Measurements from ENCODE around the gene PARN.

PARN gene

DNA sequence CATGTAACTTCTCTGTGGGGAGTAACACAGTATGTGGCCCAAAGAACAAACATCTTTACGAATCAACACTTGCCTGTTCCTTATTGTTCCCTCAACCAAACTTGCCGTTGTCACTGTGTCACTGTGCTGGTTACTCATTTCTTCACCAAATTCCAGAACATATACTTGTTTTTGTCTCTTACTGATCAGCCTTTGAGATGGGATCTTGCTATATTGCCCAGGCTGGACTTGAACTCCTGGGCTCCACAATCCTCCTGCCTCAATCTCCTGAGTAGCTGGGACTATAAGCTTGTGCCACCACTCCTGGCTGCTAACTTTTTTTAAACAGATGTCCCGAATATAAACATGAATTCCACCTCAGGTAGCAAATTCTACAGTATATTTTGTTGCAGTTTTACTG is 115.1 kb downstream of the PARN start:
- POLR2A ChIA-PET = no interaction called here
- no peak for DNase-seq (ENCODE audit: extremely low spot score)
- no peak for TF ChIP-seq CTCF (IDR thresholded peaks at IDR 0.05; ENCODE audit: control extremely low read depth, extremely low read depth, low read depth, missing control alignments)
- CTCF ChIA-PET = interaction anchor here (1.0 to 2.2 kb wide), 3 partner anchors 14 to 214 kb away, joined by 3 to 5 read pairs (median 4); no protein-coding TSS in a partner anchor

DNA sequence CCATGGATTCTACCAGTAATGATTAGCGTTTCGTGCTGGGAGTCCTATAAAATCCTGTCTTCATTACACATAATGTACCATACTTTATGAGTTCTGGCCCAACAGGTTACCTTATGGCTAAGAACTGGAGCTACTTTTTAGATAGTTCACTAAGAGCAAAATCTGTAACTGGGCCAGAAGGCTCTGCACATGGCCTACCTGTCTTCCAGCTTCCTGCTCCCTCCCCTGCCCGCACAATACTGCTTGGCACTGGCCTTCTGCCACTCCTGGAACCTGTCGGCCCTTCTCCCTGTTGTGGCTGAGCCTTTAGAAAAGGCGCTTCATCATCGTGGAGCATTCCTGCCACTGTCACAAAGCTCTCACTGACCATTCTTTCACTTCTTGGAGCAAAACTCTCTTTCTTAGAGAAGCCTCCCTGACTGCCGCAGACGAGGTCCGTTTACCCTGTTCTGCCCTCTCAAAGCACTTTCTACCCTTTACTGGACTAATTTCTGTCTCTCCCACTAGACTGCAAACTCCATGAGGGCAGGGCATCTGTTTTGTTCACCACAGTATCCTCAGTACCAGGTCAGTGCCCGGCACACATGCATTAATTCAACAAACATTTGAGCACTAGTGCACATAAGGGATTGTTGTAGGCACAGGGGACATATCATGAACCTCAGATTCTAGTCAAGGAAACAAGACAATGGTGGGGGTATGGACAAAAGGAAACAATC is 116.5 kb downstream of the PARN start:
- CTCF ChIA-PET = interaction anchor here (1.6 to 2.8 kb wide), 4 partner anchors 8 to 213 kb away, joined by 3 to 16 read pairs (median 6); no protein-coding TSS in a partner anchor
- no peak for TF ChIP-seq CTCF (IDR thresholded peaks at IDR 0.05; ENCODE audit: control extremely low read depth, extremely low read depth, low read depth, missing control alignments)
- POLR2A ChIA-PET = no interaction called here
- no peak for DNase-seq (ENCODE audit: extremely low spot score)

DNA sequence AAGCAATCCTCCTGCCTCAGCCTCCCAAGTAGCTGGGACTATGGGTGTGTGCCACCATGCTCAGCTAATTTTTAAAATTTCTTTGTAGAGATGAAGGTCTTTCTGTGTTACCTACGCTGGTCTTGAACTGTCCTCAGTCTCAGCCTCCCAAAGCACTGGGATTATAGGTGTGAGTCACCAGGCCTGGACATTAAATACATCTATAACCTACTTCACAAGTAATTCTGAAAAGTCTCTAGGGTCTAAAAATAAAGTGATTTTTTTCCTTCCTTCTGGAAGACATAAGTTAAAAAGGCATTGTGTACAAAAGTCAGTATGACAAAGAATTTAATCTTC is 118.3 kb downstream of the PARN start:
- ChIA-PET POLR2A (interaction anchor here (0.6 kb wide), 1 partner anchor 8 kb away, joined by 3 read pairs; no protein-coding TSS in a partner anchor), CTCF (interaction anchor here (1.0 to 2.8 kb wide), 4 partner anchors 8 to 16 kb away, joined by 3 to 16 read pairs (median 6); no protein-coding TSS in a partner anchor)
- no peak for TF ChIP-seq CTCF (IDR thresholded peaks at IDR 0.05; ENCODE audit: control extremely low read depth, extremely low read depth, low read depth, missing control alignments)
- DNase-seq (ENCODE audit: extremely low spot score) = no peak

DNA sequence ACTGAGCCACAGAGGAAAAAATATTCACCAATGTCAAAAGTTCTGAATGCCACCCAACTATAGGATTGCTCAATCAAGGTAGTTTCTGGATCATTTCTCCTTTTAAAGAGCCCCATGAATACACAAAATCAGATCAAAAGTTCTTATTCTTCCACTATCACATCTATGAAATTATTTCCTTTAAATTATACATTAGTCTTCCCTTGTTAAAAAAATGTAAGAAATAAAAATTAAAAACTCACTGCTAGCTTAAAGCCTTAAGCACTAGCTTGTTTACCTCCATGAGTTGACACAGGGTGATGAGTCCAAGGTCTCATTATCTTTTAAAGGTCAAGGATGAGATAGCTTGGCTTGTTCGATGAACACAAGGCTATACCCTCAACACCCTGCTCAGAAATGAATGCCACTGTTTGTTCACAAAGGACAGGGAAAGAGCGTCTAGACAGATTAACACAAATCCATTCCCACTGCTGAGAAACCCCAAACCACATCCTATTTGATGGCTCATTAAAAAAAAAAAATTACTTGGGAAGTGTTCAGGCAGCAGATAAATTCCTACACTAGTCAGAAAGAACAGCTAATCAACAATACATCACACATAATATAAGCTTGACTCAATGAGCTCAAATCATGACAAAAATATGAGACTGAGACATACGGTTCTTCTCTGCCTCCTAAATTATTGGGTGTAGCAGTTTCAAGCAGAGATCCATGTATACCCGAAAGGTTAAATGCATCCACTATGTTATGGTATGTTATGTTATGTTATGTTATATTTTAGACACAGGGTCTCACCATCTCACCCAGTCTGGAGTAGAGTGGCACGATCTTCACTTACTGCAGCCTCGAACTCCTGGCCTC is 118.9 kb downstream of the PARN start:
- TF ChIP-seq CTCF (IDR thresholded peaks at IDR 0.05; ENCODE audit: control extremely low read depth, extremely low read depth, low read depth, missing control alignments) = no peak
- CTCF ChIA-PET = interaction anchor here (1.0 to 2.8 kb wide), 6 partner anchors 8 to 16 kb away, joined by 3 to 16 read pairs (median 4); no protein-coding TSS in a partner anchor
- DNase-seq (ENCODE audit: extremely low spot score) = no peak
- POLR2A ChIA-PET = no interaction called here

GRCh38 chr16:14510581-14510938 is 119.5 kb downstream of the PARN start:
- ChIA-PET CTCF (interaction anchor here (1.0 to 1.9 kb wide), 3 partner anchors 8 to 13 kb away, joined by 3 to 8 read pairs (median 4); no protein-coding TSS in a partner anchor), POLR2A (no interaction called here)

More at GRCh38 chr16:14510581-14510938, 119.5 kb downstream of the PARN start:
- TF ChIP-seq CTCF (IDR thresholded peaks at IDR 0.05; ENCODE audit: control extremely low read depth, extremely low read depth, low read depth, missing control alignments) = no peak
- DNase-seq (ENCODE audit: extremely low spot score) = no peak

All from GM10248 (cell line).